ENCODE measurements around the gene DSTYK.

Gene DSTYK

DNA sequence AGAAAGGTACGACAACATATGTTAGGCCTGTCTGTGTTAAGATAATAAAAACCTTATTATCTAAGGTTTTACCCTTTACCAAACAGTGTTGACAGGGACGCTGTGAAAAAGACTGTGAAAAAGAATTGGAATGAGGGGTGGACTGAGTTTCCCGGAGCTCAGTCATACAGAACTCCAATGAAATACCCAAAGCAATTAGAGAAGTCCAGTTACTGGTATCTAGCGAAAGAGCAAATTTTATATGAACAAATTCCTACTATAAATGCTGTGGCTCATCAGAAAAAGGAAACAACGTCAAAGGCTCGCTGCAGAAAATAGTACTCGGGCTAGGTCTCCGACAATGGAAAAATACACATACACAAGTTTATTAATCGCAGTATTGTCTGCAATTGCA is 89.0 kb downstream of the DSTYK start:
- peak overlapping the region; percentile 86 to 97 (median 92) for H3K4me3 ChIP-seq
- H3K36me3 ChIP-seq: peaks cover 13 to 29% (median 19%) of the 10 kb centered on the region in 11 experiments; a peak in 21 of 22 replicates
- H4K20me1 ChIP-seq: peaks cover 0 to 42% (median 23%) of the 10 kb centered on the region in 11 experiments; a peak in 12 of 22 replicates
- peak overlapping the region; percentile 83 to 98 (median 93) for H3K4me2 ChIP-seq
- H3K27me3 ChIP-seq: no peaks in the 10 kb centered on the region
- peaks cover 24 to 34% (median 33%) of the 10 kb centered on the region in 10 experiments for H3K4me1 ChIP-seq
- peak overlapping the region; percentile 89 to 97 (median 91) for H3K9ac ChIP-seq
- no peak for TF ChIP-seq Cebpa-rat (IDR thresholded peaks at IDR 0.05)
- H3K9me3 ChIP-seq (replicated peaks in 1 of 11): no peaks in the 10 kb centered on the region
- H3K27ac ChIP-seq: peak overlapping the region; percentile 88 to 99 (median 94); a peak in 21 of 22 replicates

DNA sequence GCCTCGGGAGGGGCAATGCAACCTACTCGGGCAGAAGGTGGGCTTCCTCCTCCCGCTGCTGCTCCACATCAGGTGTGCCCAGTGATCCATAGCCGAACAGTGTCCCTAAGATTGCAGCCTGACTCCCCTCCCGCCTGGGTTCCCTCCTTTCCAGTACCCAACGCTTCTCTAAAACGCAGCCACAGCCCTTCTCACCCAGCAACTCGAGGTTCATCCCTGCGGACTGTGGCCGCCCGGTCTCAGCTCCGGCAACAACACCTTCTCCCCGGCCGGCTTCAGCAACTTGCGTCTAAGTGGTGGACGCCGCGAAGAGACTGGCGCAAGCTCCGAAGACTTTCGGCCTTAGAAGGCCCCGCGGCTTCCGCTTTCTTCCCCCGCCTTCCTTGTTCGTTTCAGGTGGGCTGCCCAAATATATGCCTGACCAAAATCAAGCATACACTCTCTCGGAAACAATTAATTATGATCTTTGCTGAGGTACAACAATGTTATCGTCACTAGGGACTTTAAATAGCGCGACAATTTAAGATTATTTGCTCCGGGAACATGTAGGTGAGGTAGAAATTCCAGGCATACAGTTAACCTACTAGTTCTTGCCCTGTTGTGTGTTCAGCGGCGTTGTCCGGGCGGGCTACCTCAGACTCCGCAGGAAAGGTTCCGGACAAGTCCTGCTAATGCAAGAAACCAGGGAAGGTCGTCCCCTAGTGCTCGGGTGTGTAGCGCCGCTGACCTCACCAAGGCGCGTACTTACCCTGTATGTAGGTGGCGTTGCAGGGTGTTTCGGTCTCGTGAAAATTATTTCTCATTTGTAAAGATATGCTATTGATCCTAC is 89.6 kb downstream of the DSTYK start, which contains the start of gene RBBP5:
TSS of gene RBBP5 (minus strand) at position 319 of the 829 bp plus-strand sequence. CDS start at position 214, 105 bp downstream.
- no peak for TF ChIP-seq Cebpa-rat (IDR thresholded peaks at IDR 0.05)
- H3K4me1 ChIP-seq: peaks cover 24 to 34% (median 33%) of the 10 kb centered on the region in 10 experiments
- peak within 1 kb of the TSS; percentile 89 to 97 (median 91) for H3K9ac ChIP-seq
- H3K9me3 ChIP-seq (replicated peaks in 1 of 11): no peaks in the 10 kb centered on the region
- H3K27me3 ChIP-seq: no peaks in the 10 kb centered on the region
- peaks cover 0 to 48% (median 25%) of the 10 kb centered on the region in 11 experiments; a peak in 14 of 22 replicates for H4K20me1 ChIP-seq
- H3K36me3 ChIP-seq: peaks cover 20 to 35% (median 25%) of the 10 kb centered on the region in 11 experiments
- peak within 1 kb of the TSS; percentile 83 to 98 (median 94) for H3K4me2 ChIP-seq
- peak within 1 kb of the TSS; percentile 88 to 99 (median 94) for H3K27ac ChIP-seq
- H3K4me3 ChIP-seq: peak within 1 kb of the TSS; percentile 86 to 97 (median 92)

DNA sequence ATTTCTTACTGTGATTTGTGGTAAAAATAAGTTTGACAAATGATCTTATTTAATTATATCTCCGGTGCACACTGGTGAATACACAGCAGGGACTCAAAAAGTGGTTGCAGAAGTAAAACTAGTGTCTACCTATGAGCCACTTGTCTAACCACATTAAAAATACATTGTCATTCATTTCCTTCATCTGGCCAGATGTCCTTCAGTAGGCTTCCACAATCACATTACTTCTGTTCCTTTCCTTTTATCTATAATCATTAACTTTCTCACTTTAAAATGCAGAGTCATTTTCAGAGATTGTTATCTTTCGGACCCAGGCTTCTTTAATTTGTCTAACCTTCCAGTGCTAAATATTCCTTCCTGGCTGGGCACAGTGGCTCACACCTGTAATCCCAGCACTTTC is 92.8 kb downstream of the DSTYK start:
- Histone ChIP-seq H4K20me1 (peaks cover 6 to 76% (median 36%) of the 10 kb centered on the region in 11 experiments; a peak in 19 of 22 replicates), H3K9ac (peak overlapping the region in 3 of 11 experiments; percentile 14 to 52 (median 37); a peak in 4 of 22 replicates)

DNA sequence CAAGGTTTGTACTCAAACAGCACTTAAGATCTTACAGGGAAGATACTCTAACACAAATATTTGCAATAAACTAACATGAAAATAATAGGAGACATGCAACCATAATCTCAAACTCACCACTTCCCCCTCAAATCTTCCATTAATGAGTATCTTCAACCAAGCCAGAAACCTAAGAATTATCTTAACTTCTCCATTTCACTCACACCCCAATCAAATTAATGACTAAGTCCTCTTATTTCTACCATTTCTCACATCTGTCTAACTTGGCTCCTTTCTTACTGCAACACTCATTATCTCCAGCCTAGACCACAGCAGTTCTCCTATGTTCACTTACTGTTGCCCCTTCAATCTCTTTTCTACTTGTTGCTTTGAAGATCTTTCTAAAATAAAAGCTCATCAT is 100.1 kb downstream of the DSTYK start:
- no peaks in the 10 kb centered on the region for H3K27me3 ChIP-seq
- H4K20me1 ChIP-seq: peaks cover 4 to 85% (median 16%) of the 10 kb centered on the region in 11 experiments; a peak in 17 of 22 replicates
- no peak for TF ChIP-seq Cebpa-rat (IDR thresholded peaks at IDR 0.05)
- H3K9me3 ChIP-seq (replicated peaks in 1 of 11): no peaks in the 10 kb centered on the region
- no peak overlapping the region for H3K4me3 ChIP-seq
- H3K4me2 ChIP-seq: no peak overlapping the region
- no peak overlapping the region for H3K9ac ChIP-seq
- peaks cover 0 to 4% (median 0%) of the 10 kb centered on the region in 10 experiments; a peak in 3 of 20 replicates for H3K4me1 ChIP-seq
- peaks cover 78 to 99% (median 94%) of the 10 kb centered on the region in 11 experiments for H3K36me3 ChIP-seq
- no peak overlapping the region for H3K27ac ChIP-seq

More for the DNA sequence above, 92.8 kb downstream of the DSTYK start:
- H3K4me1 ChIP-seq: peaks cover 24 to 34% (median 33%) of the 10 kb centered on the region in 10 experiments
- H3K4me2 ChIP-seq: peak overlapping the region in 6 of 11 experiments; percentile 30 to 98 (median 95); a peak in 5 of 22 replicates
- no peaks in the 10 kb centered on the region for H3K27me3 ChIP-seq
- H3K4me3 ChIP-seq: no peak overlapping the region
- H3K27ac ChIP-seq: no peak overlapping the region
- no peak for TF ChIP-seq Cebpa-rat (IDR thresholded peaks at IDR 0.05)
- H3K9me3 ChIP-seq (replicated peaks in 1 of 11): no peaks in the 10 kb centered on the region
- H3K36me3 ChIP-seq: peaks cover 40 to 66% (median 53%) of the 10 kb centered on the region in 11 experiments

DNA sequence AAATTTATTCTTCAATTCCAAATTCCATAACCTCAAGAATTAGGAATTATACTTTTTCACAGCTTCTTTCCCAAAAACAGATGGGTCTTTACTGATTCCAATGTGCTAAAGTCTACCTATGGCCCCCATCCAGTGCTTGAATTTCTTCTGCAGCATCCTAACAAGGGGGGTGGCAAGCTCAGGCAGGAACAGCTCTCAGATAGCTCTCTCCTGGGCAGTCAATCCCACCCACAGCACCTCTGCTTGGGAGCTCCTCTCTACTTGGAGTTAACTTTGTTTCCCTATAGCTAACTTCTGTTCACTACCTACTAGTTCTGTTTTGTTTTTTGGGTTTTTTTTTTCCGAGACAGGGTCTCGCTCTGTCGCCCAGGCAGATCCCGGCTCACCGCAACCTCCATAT is 101.8 kb downstream of the DSTYK start:
- TF ChIP-seq Cebpa-rat (IDR thresholded peaks at IDR 0.05): no peak
- Histone ChIP-seq H3K9ac (0 out of 22 replicates have a peak overlapping the region, but pooled peaks of 1 of the 11 experiments have one; percentile 22), H3K4me1 (peaks cover 0 to 4% (median 0%) of the 10 kb centered on the region in 10 experiments; a peak in 3 of 20 replicates), H3K27me3 (no peaks in the 10 kb centered on the region), H3K4me3 (no peak overlapping the region), H3K9me3 (replicated peaks in 1 of 11) (no peaks in the 10 kb centered on the region), H4K20me1 (peaks cover 0 to 80% (median 11%) of the 10 kb centered on the region in 11 experiments; a peak in 13 of 22 replicates), H3K4me2 (no peak overlapping the region), H3K36me3 (peaks cover 87 to 100% (median 96%) of the 10 kb centered on the region in 11 experiments), H3K27ac (no peak overlapping the region)

DNA sequence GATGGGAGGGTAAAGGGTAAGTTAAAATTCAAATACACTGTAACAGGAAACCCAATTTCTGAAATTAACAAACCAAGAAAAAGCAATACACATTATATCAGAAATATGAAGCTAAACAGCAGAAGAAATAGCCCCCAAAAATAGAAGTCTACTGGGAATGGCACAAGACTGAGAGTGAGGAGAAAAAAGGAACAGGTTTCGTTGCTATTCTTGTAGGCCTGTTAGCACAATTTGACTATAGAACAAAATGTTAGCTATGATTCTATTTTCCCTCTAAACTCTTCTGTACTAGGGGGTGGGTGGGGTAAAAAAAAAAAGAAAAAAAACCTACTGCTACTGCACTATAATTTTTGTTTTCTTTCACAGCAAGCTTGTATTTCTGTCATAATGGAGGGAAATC is 102.2 kb downstream of the DSTYK start:
- H3K4me2 ChIP-seq: no peak overlapping the region

DNA sequence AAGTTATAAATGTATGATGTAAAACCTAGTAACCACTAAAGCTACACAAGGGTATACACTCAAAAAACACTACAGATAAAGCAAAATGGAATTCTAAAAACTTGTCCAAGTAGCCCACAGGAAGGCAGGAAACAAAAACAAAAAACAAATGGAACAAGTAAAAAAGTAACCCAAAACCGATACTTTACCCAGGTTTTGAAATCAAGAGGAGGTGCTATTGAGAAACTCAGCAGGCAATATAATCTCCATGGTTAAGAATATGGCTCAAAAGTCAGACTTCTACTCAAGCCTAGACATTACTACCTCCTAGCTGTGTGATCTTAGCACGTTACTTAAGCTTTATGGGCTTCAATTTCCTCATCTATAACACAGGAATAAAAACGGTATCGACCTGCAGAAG is 103.0 kb downstream of the DSTYK start:
- H3K4me1 ChIP-seq: peaks cover 0 to 4% (median 0%) of the 10 kb centered on the region in 10 experiments; a peak in 3 of 20 replicates
- no peak overlapping the region for H3K4me2 ChIP-seq
- H4K20me1 ChIP-seq: peaks cover 0 to 76% (median 10%) of the 10 kb centered on the region in 11 experiments; a peak in 12 of 22 replicates
- H3K9ac ChIP-seq: no peak overlapping the region
- H3K9me3 ChIP-seq (replicated peaks in 1 of 11): no peaks in the 10 kb centered on the region
- no peak for TF ChIP-seq Cebpa-rat (IDR thresholded peaks at IDR 0.05)
- H3K27me3 ChIP-seq: no peaks in the 10 kb centered on the region
- H3K4me3 ChIP-seq: no peak overlapping the region
- peaks cover 87 to 100% (median 97%) of the 10 kb centered on the region in 11 experiments for H3K36me3 ChIP-seq
- H3K27ac ChIP-seq: no peak overlapping the region

More for the DNA sequence above, 102.2 kb downstream of the DSTYK start:
- no peak for TF ChIP-seq Cebpa-rat (IDR thresholded peaks at IDR 0.05)
- Histone ChIP-seq H3K36me3 (peaks cover 87 to 100% (median 96%) of the 10 kb centered on the region in 11 experiments), H4K20me1 (peaks cover 0 to 81% (median 10%) of the 10 kb centered on the region in 11 experiments; a peak in 12 of 22 replicates), H3K27ac (no peak overlapping the region), H3K9me3 (replicated peaks in 1 of 11) (no peaks in the 10 kb centered on the region), H3K4me3 (no peak overlapping the region), H3K9ac (0 out of 22 replicates have a peak overlapping the region, but pooled peaks of 1 of the 11 experiments have one; percentile 22), H3K4me1 (peaks cover 0 to 4% (median 0%) of the 10 kb centered on the region in 10 experiments; a peak in 3 of 20 replicates), H3K27me3 (no peaks in the 10 kb centered on the region)

DNA sequence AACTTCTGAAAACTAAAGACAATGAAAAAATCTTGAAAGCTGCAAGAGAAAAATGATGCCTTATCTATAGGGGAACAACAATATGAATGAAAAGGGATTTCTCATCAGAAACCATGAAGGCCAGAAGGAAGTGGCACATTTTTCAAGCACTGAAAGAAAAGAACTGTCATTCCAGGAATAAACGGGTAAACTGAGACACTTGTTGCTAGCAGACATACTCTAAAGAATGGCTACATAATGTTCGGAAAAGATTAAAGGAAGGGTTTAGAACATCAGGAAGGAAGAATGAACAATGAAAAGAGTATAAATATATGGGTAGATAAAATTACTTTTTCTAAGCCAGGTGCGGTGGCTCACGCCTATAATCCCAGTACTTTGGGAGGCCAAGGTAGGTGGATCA is 104.2 kb downstream of the DSTYK start:
- peaks cover 87 to 100% (median 97%) of the 10 kb centered on the region in 11 experiments for H3K36me3 ChIP-seq
- no peak overlapping the region for H3K4me3 ChIP-seq
- peaks cover 0 to 4% (median 0%) of the 10 kb centered on the region in 10 experiments; a peak in 3 of 20 replicates for H3K4me1 ChIP-seq
- H3K27ac ChIP-seq: no peak overlapping the region
- no peaks in the 10 kb centered on the region for H3K9me3 ChIP-seq (replicated peaks in 1 of 11)
- no peak overlapping the region for H3K9ac ChIP-seq
- peaks cover 0 to 69% (median 10%) of the 10 kb centered on the region in 11 experiments; a peak in 12 of 22 replicates for H4K20me1 ChIP-seq
- no peak for TF ChIP-seq Cebpa-rat (IDR thresholded peaks at IDR 0.05)
- H3K27me3 ChIP-seq: no peaks in the 10 kb centered on the region
- H3K4me2 ChIP-seq: no peak overlapping the region

DNA sequence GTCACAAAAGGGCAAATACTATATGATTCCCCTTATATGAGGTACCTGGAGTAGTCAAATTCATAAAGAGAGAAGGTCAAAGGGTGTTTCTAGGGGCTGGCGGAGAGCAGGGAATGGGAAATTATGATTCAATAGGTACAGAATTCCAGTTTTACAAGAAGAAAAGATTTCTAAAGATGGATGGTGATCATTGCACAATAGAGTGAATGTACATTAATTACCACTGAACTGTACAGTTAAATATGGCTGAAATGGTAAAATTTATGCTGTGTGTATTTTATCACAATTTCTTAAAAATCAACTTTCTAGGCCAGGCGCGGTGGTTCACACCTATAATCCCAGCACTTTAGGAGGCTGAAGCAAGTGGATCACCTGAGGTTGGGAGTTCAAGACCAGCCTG is 109.1 kb downstream of the DSTYK start:
- H3K9me3 ChIP-seq (replicated peaks in 1 of 11): no peaks in the 10 kb centered on the region
- H3K4me2 ChIP-seq: no peak overlapping the region
- H3K27ac ChIP-seq: no peak overlapping the region
- no peak overlapping the region for H3K4me3 ChIP-seq
- TF ChIP-seq Cebpa-rat (IDR thresholded peaks at IDR 0.05): no peak
- H4K20me1 ChIP-seq: peaks cover 0 to 25% (median 6%) of the 10 kb centered on the region in 11 experiments; a peak in 7 of 22 replicates
- peaks cover 96 to 100% (median 99%) of the 10 kb centered on the region in 11 experiments for H3K36me3 ChIP-seq
- H3K27me3 ChIP-seq: no peaks in the 10 kb centered on the region
- H3K4me1 ChIP-seq: no peaks in the 10 kb centered on the region
- no peak overlapping the region for H3K9ac ChIP-seq

Data from BLaER1 treated with 17β-estradiol and CSF1 and Interleukin-3, amounts not matched to agents 10 nM and 100 nM (cell line).